ENCODE measurements around the gene RAB3GAP1.
"Not testable (repeated sequence)": the region's sequence is repeated elsewhere in the genome, so short reads cannot be mapped to it uniquely, and the experiment has no call there.

RAB3GAP1 gene

GRCh38 chr2:135119582-135119981, 67.5 kb downstream of the RAB3GAP1 start:
- no peak for DNase-seq

- no peak for DNase-seq
These were observed 69.0 kb downstream of the RAB3GAP1 start for GRCh38 chr2:135121016-135121657.

- not testable (repeated sequence) for DNase-seq
These were observed 69.6 kb downstream of the RAB3GAP1 start for GRCh38 chr2:135121658-135122039.

GRCh38 chr2:135124924-135125886, 73.1 kb downstream of the RAB3GAP1 start:
- DNase-seq: no peak

GRCh38 chr2:135125940-135126339, 73.8 kb downstream of the RAB3GAP1 start:
- no peak for DNase-seq

GRCh38 chr2:135130751-135131150, 78.7 kb downstream of the RAB3GAP1 start:
- no peak for DNase-seq

GRCh38 chr2:135132314-135132713, 80.2 kb downstream of the RAB3GAP1 start:
- no peak for DNase-seq

GRCh38 chr2:135140606-135141005, 88.5 kb downstream of the RAB3GAP1 start:
- DNase-seq: no peak

GRCh38 chr2:135142323-135142722, 90.2 kb downstream of the RAB3GAP1 start:
- no peak for DNase-seq

- DNase-seq: no peak
These were observed 92.3 kb downstream of the RAB3GAP1 start for GRCh38 chr2:135144343-135144742.

GRCh38 chr2:135149251-135149650, 97.2 kb downstream of the RAB3GAP1 start:
- DNase-seq: no peak

GRCh38 chr2:135150725-135151124, 98.6 kb downstream of the RAB3GAP1 start:
- no peak for DNase-seq

- no peak for DNase-seq
These were observed 99.5 kb downstream of the RAB3GAP1 start for GRCh38 chr2:135151615-135152014.

GRCh38 chr2:135152361-135152760, 100.3 kb downstream of the RAB3GAP1 start:
- DNase-seq: no peak

GRCh38 chr2:135154962-135155361, 102.9 kb downstream of the RAB3GAP1 start:
- DNase-seq: no peak

GRCh38 chr2:135157856-135158255, 105.8 kb downstream of the RAB3GAP1 start:
- DNase-seq: no peak

GRCh38 chr2:135159191-135159590, 107.1 kb downstream of the RAB3GAP1 start:
- no peak for DNase-seq

- no peak for DNase-seq
These were observed 110.3 kb downstream of the RAB3GAP1 start for GRCh38 chr2:135162377-135162776.

- DNase-seq: no peak
These were observed 110.7 kb downstream of the RAB3GAP1 start for GRCh38 chr2:135162786-135163185.

GRCh38 chr2:135163306-135163705, 111.2 kb downstream of the RAB3GAP1 start:
- DNase-seq: no peak

- DNase-seq: no peak
These were observed 111.8 kb downstream of the RAB3GAP1 start for GRCh38 chr2:135163901-135164300.

GRCh38 chr2:135164431-135164830, 112.3 kb downstream of the RAB3GAP1 start:
- no peak for DNase-seq

- DNase-seq: no peak
These were observed 115.2 kb downstream of the RAB3GAP1 start for GRCh38 chr2:135167273-135167672.

- no peak for DNase-seq
These were observed 116.2 kb downstream of the RAB3GAP1 start for GRCh38 chr2:135168204-135168856.
